Naive B cell (primary cell): ENCODE data around the gene FNDC5. TPM values are rescaled to one million over a fixed set of nuclear protein-coding genes. Genes with fewer than 3 reads are reported as not detected.
"Not testable (repeated sequence)": the region's sequence is repeated elsewhere in the genome, so short reads cannot be mapped to it uniquely, and the experiment has no call there.

ENCODE experiments used
- ATAC-seq, 2 donors: fragments of 150-1000 bp; cut with Tn5 transposase; 2 replicates each; pipeline ENCODE4 v1.10.0; 2021; ENCODE audit warnings: low read depth in 2 of 2, mild to moderate bottlenecking in 2 of 2, moderate library complexity in 2 of 2
- DNase-seq: peaks from one replicate; pipeline ENCODE4 v3.0.0; 2022
- H3K27ac Mint-ChIP-seq, 6 donors: one replicate each; pipeline ENCODE4 v1.8.0; 2020 to 2022; ENCODE audit warnings: mild to moderate bottlenecking in 6 of 6, mixed read lengths in 6 of 6, moderate library complexity in 5 of 6, inconsistent platforms in 2 of 6
- H3K27me3 Mint-ChIP-seq, 3 donors: one replicate each; pipeline ENCODE4 v1.8.0; 2021 to 2022; ENCODE audit warnings: mixed read lengths in 3 of 3, mild to moderate bottlenecking in 1 of 3
- H3K36me3 Mint-ChIP-seq, 2 donors: one replicate each; pipeline ENCODE4 v1.8.0; 2020 to 2022; ENCODE audit warnings: mixed read lengths in 2 of 2, inconsistent platforms in 1 of 2, mild to moderate bottlenecking in 1 of 2
- H3K4me1 Mint-ChIP-seq, 3 donors: one replicate each; pipeline ENCODE4 v1.8.0; 2020 to 2022; ENCODE audit warnings: mixed read lengths in 3 of 3, inconsistent platforms in 1 of 3, mild to moderate bottlenecking in 1 of 3, moderate library complexity in 1 of 3
- H3K4me3 Mint-ChIP-seq, 8 donors: one replicate each; pipeline ENCODE4 v1.8.0; 2020 to 2022; ENCODE audit warnings: mild to moderate bottlenecking in 8 of 8, mixed read lengths in 8 of 8, moderate library complexity in 8 of 8, inconsistent platforms in 2 of 8
- H3K9me3 Mint-ChIP-seq, 7 donors: one replicate each; pipeline ENCODE4 v1.8.0; 2020 to 2022; ENCODE audit warnings: mixed read lengths in 7 of 7, mild to moderate bottlenecking in 5 of 7, inconsistent platforms in 2 of 7, moderate library complexity in 1 of 7
- polyA plus RNA-seq, 6 donors: library from polyadenylated mRNA; unstranded; fragments of 300-500 nt; fragmentation: Illumina TruSeq; gene quantifications; one replicate each; pipeline ENCODE4 v1.2.3, GENCODE V29; 2021; ENCODE audit warnings: low read depth in 6 of 6

FNDC5 gene
- under 1 TPM in 1 of 6 donors, not detected in 5; 0.20 TPM for polyA plus RNA-seq

DNA sequence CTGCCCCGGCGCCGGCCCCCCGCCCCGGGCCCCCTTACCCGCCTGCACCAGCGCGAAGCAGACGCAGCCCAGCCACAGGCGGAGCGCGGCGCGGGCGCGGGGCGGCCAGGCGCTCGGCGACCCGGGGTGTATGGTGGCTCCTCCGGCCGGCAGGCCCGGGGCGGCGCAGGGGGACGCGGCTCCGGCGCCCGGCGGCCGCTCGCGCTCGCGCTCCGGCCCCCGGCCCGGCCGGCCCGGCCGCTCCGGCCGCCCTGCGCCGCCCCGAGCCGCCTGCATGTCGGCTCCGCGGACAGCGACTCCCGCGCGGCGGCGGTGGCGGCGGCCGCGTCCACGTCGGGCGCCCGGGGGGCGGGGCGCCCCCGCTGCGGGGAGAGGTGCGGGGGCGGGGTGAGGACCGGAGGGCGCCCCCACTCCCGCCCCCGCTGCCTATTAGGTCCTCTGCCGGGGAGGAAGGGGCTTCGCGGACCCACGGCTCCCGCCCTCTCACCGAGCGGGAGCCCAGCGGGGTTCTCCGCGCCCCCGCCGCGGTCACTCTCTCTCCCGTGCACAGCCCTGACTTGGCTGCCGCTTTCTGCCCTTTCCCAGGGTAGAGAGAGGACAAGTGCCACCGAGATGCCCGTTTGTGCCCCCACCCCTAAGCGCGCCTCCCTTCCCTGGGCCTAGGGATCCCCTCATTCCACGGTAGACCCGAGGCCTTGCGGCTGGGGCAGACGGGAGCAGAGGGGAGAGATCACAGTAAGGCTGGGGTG, at the start of gene FNDC5:
TSS of gene FNDC5 (minus strand) at position 298 of the 749 bp plus-strand sequence.
- DNase-seq (no peak), ATAC-seq (peak; percentile 22 to 32)
- Mint-ChIP-seq H3K27me3 (peaks cover 27 to 59% (median 47%) of the 10 kb centered on the region in 3 donors), H3K9me3 (no peaks in the 10 kb centered on the region), H3K36me3 (peaks cover 8 to 18% of the 10 kb centered on the region in 2 donors), H3K27ac (peak within 1 kb of the TSS in 3 of 6 donors; percentile 10 to 59 (median 30)), H3K4me1 (peaks cover 37 to 39% (median 37%) of the 10 kb centered on the region in 3 donors), H3K4me3 (peak within 1 kb of the TSS; percentile 65 to 92 (median 81))

- Mint-ChIP-seq H3K27ac (no peak overlapping the region), H3K4me3 (no peak overlapping the region), H3K27me3 (peaks cover 59 to 79% (median 75%) of the 10 kb centered on the region in 3 donors), H3K9me3 (no peaks in the 10 kb centered on the region), H3K36me3 (peaks cover 0 to 7% of the 10 kb centered on the region in 2 donors), H3K4me1 (peaks cover 7 to 16% (median 12%) of the 10 kb centered on the region in 3 donors)
- ATAC-seq (no peak), DNase-seq (no peak)
These were observed 49.4 kb upstream of the FNDC5 start for GRCh38 chr1:32919811-32920733.

DNA sequence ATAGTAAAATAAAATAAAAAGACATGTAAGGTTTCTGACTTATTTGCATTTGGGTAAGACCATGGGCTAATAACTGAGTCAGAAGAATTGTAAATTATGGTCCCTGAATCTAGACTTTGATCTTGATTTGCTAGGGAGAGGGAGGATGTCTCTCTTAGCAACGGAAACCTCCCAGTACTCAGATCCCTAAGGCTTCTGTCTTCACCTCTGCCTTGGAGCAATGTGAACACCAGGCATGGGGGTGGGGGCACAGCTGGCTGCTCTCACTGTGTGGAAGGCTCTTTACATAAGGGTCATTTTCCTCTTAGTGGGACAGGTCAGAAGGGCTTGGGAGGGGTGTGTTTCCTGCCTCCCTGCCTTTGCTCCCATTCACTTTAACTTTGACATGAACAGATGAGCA, 47.5 kb upstream of the FNDC5 start:
- ATAC-seq (no peak), DNase-seq (no peak)
- Mint-ChIP-seq H3K4me1 (no peaks in the 10 kb centered on the region), H3K4me3 (peak overlapping the region in 1 of 8 donors; percentile 72), H3K27ac (no peak overlapping the region), H3K36me3 (no peaks in the 10 kb centered on the region), H3K27me3 (peaks cover 43 to 66% (median 63%) of the 10 kb centered on the region in 3 donors), H3K9me3 (no peaks in the 10 kb centered on the region)

DNA sequence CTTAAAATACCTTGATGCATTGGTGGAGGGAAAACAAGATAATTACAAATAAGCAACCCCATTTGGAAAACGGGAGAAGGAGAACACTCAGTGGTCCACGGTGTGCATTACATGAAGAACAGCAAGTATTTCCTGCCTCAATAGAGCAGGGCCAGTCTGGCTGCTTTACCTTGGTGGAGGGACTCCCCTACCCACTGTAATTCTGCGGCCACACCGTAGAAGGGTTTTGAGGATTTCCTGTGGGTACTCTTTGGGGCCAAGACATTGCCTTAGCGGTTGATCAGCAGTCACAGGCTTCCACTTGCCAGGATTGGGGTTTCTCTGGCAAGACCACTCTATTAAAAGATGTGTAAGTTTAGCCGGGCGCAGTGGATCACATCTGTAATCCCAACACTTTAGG, 46.8 kb upstream of the FNDC5 start:
- Mint-ChIP-seq H3K4me3 (no peak overlapping the region), H3K27me3 (peaks cover 36 to 59% (median 56%) of the 10 kb centered on the region in 3 donors), H3K4me1 (no peaks in the 10 kb centered on the region), H3K36me3 (no peaks in the 10 kb centered on the region), H3K27ac (no peak overlapping the region), H3K9me3 (no peaks in the 10 kb centered on the region)
- ATAC-seq (no peak), DNase-seq (no peak)

DNA sequence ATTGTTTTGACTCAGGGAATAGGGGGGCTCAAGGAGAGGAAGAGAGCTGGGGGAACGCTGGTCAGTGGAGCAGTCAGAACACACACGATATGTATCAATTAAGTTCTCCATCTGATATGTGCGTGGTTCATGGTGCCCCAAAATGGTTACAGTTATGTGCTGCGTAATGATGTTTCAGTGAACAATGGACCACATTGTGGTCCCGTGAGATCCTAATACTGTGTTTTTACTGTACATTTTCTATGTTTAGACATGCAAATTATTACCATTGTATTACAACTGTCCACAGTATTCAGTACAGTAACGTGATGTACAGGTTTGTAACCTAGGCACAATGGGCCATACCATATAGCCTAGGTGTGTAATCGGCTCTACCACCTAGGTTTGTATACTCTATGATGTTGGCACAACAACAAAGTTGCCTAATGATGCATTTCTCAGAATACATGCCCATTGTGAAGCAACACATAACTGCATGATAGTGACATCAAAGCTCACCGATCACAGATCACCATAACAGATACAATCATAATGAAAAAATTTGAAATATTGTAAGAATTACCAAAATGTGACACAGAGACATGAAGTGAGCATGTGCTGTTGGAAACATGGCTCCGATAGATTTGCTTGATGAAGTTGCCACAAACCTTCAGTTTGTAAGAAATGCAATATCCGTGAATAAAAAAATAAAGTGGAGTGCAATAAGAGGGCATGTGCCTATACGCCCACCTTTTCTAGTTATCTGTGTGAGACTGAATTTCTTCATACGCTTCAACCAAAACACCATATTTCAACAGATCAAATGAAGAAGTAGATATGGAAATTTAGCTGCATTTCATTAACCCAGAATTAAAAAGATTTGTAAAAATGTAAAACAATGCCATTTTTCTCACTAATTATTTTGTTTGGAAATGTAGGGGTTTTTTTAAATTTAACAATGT, 45.3 kb upstream of the FNDC5 start:
- no peak for ATAC-seq
- Mint-ChIP-seq H3K27me3 (peaks cover 25 to 44% (median 42%) of the 10 kb centered on the region in 3 donors), H3K9me3 (no peaks in the 10 kb centered on the region), H3K27ac (no peak overlapping the region), H3K36me3 (no peaks in the 10 kb centered on the region), H3K4me1 (no peaks in the 10 kb centered on the region), H3K4me3 (no peak overlapping the region)
- DNase-seq, result no peak

- peaks cover 4 to 12% (median 7%) of the 10 kb centered on the region in 3 donors for H3K27me3 Mint-ChIP-seq
- DNase-seq, result no peak
- no peak for ATAC-seq
- H3K27ac Mint-ChIP-seq, result no peak overlapping the region
- H3K9me3 Mint-ChIP-seq, result no peaks in the 10 kb centered on the region
- H3K36me3 Mint-ChIP-seq, result no peaks in the 10 kb centered on the region
- no peaks in the 10 kb centered on the region for H3K4me1 Mint-ChIP-seq
- no peak overlapping the region for H3K4me3 Mint-ChIP-seq
These were observed 39.6 kb upstream of the FNDC5 start for GRCh38 chr1:32910319-32910718.

GRCh38 chr1:32907435-32907834, 36.7 kb upstream of the FNDC5 start:
- peaks cover 14 to 27% (median 18%) of the 10 kb centered on the region in 3 donors for H3K27me3 Mint-ChIP-seq
- H3K4me1 Mint-ChIP-seq, result peaks cover 0 to 2% (median 0%) of the 10 kb centered on the region in 3 donors
- no peaks in the 10 kb centered on the region for H3K9me3 Mint-ChIP-seq
- H3K27ac Mint-ChIP-seq, result no peak overlapping the region
- H3K36me3 Mint-ChIP-seq, result no peaks in the 10 kb centered on the region
- no peak for DNase-seq
- ATAC-seq, result no peak
- H3K4me3 Mint-ChIP-seq, result no peak overlapping the region

GRCh38 chr1:32906654-32907053, 35.9 kb upstream of the FNDC5 start:
- Mint-ChIP-seq H3K36me3 (no peaks in the 10 kb centered on the region), H3K27me3 (peaks cover 18 to 35% (median 26%) of the 10 kb centered on the region in 3 donors), H3K4me3 (no peak overlapping the region), H3K9me3 (peaks cover 0 to 3% (median 0%) of the 10 kb centered on the region in 7 donors), H3K4me1 (peaks cover 0 to 5% (median 2%) of the 10 kb centered on the region in 3 donors), H3K27ac (no peak overlapping the region)
- DNase-seq, result no peak
- ATAC-seq, result no peak

GRCh38 chr1:32905588-32905987, 34.9 kb upstream of the FNDC5 start:
- ATAC-seq, result not testable (repeated sequence)

DNA sequence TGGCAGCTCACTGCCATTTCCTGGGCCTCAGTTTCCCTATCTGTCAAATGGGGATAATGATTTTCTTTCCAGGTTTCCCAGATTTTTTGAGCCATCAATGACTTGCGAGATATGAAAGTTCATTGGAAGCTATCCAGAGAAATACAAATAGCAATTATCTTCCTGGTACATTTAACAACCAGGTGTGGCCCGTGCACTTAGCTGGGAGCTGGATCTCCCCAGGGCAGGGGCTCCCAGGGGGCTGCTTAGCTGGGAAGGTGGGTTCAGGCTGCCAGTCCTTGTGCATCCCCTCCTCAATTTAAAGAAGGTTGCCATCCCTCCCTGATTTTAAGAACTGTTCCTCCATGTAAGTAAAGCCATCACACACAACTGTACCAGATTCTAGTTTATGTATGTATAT, 34.1 kb upstream of the FNDC5 start:
- peaks cover 22 to 44% (median 41%) of the 10 kb centered on the region in 3 donors for H3K27me3 Mint-ChIP-seq
- no peaks in the 10 kb centered on the region for H3K36me3 Mint-ChIP-seq
- H3K27ac Mint-ChIP-seq, result no peak overlapping the region
- H3K9me3 Mint-ChIP-seq, result peaks cover 0 to 3% (median 0%) of the 10 kb centered on the region in 7 donors
- no peak for ATAC-seq
- no peak overlapping the region for H3K4me3 Mint-ChIP-seq
- no peak for DNase-seq
- H3K4me1 Mint-ChIP-seq, result peaks cover 5 to 11% (median 5%) of the 10 kb centered on the region in 3 donors

More at GRCh38 chr1:32905588-32905987, 34.9 kb upstream of the FNDC5 start:
- DNase-seq, H3K4me1 Mint-ChIP-seq, H3K9me3 Mint-ChIP-seq, H3K4me3 Mint-ChIP-seq, H3K36me3 Mint-ChIP-seq, H3K27ac Mint-ChIP-seq: not testable (repeated sequence)
- peaks cover 21 to 41% (median 33%) of the 10 kb centered on the region in 3 donors for H3K27me3 Mint-ChIP-seq

DNA sequence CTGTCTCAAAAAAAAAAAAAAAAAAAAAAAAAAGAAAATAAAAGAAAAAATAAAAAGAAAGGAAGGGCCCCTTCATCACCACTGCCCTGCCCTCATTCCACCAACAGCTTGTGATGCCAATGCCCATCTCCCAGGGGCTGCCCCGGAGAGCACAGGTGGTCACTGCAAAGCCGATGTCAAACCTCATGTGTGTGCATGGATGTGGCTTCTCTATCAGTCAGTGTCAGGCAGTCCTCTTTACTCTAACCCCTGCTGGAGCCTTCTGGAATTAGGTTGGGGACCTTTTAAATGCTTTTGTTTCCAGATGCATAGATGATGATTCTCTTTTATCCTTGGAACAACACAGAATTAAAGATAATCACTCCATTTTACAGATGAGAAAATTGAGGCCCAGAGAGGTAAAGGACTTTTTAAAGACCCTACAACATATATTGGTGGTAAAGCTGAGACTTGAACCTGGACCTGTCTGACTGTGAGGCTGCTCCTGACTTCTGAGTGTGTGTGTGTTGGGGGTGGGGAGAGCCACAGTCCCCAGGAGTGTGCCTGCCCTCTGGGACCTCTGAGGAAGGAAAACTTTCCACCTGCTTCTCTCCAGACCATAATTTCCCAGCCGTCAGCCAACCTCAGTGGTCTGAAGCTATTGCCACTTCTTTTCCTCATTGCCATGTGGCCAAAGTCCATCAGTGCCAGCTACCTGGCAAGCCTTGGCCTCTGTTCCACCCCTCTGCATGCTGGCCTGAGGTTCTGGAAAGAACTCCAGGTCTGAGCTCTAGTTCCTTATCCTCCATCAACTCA, 33.5 kb upstream of the FNDC5 start:
- no peaks in the 10 kb centered on the region for H3K36me3 Mint-ChIP-seq
- peaks cover 22 to 47% (median 44%) of the 10 kb centered on the region in 3 donors for H3K27me3 Mint-ChIP-seq
- H3K4me3 Mint-ChIP-seq, result no peak overlapping the region
- H3K27ac Mint-ChIP-seq, result no peak overlapping the region
- no peak for DNase-seq
- no peak for ATAC-seq
- peaks cover 5 to 11% (median 5%) of the 10 kb centered on the region in 3 donors for H3K4me1 Mint-ChIP-seq
- H3K9me3 Mint-ChIP-seq, result peaks cover 0 to 3% (median 0%) of the 10 kb centered on the region in 7 donors

GRCh38 chr1:32902535-32902920, 31.8 kb upstream of the FNDC5 start:
- H3K4me3 Mint-ChIP-seq, result peak overlapping the region; percentile 54 to 85 (median 74)
- ATAC-seq (no peak), DNase-seq (no peak)
- H3K4me1 Mint-ChIP-seq, result peaks cover 5 to 11% (median 5%) of the 10 kb centered on the region in 3 donors
- no peak overlapping the region for H3K27ac Mint-ChIP-seq
- peaks cover 0 to 3% (median 0%) of the 10 kb centered on the region in 7 donors for H3K9me3 Mint-ChIP-seq
- H3K36me3 Mint-ChIP-seq, result no peaks in the 10 kb centered on the region
- H3K27me3 Mint-ChIP-seq, result peaks cover 31 to 64% (median 61%) of the 10 kb centered on the region in 3 donors
